ENCODE data around the gene ELF5. TPM values are rescaled to one million over a fixed set of nuclear protein-coding genes. Genes with fewer than 3 reads are reported as not detected.

The ELF5 gene
- total RNA-seq, 1 donor from 2014 or later, result not detected

DNA sequence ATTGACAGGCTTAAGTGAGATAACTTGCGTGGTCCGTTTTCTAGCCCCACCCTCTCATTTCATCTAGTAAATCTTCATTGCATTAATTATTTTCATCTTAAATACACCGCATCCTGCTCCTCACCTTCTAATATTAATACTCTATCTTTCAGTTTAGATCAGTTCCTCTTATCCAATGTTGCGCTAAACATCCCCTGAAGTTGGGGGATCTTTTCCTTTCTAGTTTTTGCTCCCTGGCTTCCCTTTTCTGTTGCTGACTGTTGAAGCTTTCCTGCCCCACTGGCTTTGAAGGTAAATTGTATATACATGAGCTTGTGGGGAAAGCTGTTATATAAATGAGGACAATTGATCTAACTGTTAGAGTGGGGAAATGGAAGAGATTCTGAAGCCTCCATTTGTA lies 67.6 kb downstream of the ELF5 start:
- H3K4me3 ChIP-seq, result no peak overlapping the region
- H3K9me3 ChIP-seq, result no peaks in the 10 kb centered on the region
- intact Hi-C loops (cut with DNase I), result no loop called here
- H3K4me1 ChIP-seq, result no peaks in the 10 kb centered on the region
- no peak for DNase-seq (ENCODE audit: low spot score in 2 of 2)
- H3K27ac ChIP-seq, result no peak overlapping the region
- peaks cover 12 to 20% of the 10 kb centered on the region in 2 donors for H3K36me3 ChIP-seq
- TF ChIP-seq CTCF (IDR thresholded peaks at IDR 0.05), result no peak
- H3K27me3 ChIP-seq, result no peaks in the 10 kb centered on the region

DNA sequence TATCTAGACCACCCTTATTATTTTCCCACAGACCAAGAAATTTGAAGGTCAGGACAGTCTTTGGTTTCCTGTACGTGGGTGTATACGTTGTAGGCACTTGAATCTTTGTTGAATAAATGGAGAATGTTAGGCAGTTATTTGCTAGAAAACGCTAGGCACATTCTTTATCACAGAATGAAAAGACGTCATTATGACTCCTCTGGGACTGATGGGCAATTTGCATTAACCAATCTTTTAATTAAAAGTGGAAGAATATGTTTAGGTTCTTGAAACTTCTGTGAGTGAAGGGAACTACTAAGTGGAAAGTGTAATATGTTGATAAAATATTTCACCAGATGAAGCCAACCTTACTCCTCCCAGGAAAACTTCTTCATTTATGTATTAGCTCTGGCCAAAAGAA lies 69.2 kb downstream of the ELF5 start:
- no peak for TF ChIP-seq CTCF (IDR thresholded peaks at IDR 0.05)
- intact Hi-C loops (cut with DNase I), result no loop called here
- Histone ChIP-seq H3K36me3 (peaks cover 0 to 4% of the 10 kb centered on the region in 2 donors), H3K27me3 (no peaks in the 10 kb centered on the region), H3K27ac (no peak overlapping the region), H3K9me3 (no peaks in the 10 kb centered on the region), H3K4me3 (no peak overlapping the region), H3K4me1 (peaks cover 4 to 7% of the 10 kb centered on the region in 2 donors)
- no peak for DNase-seq (ENCODE audit: low spot score in 2 of 2)

DNA sequence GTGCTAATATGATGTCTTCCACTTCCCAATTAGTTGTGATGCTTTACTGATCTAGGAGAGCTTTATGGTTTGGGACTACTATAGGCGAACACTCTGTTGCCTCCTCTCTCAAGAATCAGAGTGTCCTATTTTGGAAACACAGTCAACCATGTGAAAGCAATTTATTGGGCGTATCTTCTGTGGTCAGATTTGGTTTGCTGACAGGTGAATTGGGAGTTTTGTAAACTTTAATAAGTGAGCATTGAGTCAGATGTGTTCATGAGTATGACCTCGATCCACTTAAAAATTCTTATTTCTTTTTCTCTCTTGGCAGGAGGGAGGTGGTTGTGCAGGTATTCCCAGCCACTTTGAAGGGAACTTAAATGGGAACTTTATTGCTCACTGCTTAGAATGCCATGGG lies 70.5 kb downstream of the ELF5 start:
- intact Hi-C loops (cut with DNase I), result no loop called here
- Histone ChIP-seq H3K27me3 (no peaks in the 10 kb centered on the region), H3K4me1 (peaks cover 5 to 11% of the 10 kb centered on the region in 2 donors), H3K36me3 (no peaks in the 10 kb centered on the region), H3K4me3 (no peak overlapping the region), H3K9me3 (no peaks in the 10 kb centered on the region), H3K27ac (no peak overlapping the region)
- TF ChIP-seq CTCF (IDR thresholded peaks at IDR 0.05), result no peak
- DNase-seq (ENCODE audit: low spot score in 2 of 2), result no peak

DNA sequence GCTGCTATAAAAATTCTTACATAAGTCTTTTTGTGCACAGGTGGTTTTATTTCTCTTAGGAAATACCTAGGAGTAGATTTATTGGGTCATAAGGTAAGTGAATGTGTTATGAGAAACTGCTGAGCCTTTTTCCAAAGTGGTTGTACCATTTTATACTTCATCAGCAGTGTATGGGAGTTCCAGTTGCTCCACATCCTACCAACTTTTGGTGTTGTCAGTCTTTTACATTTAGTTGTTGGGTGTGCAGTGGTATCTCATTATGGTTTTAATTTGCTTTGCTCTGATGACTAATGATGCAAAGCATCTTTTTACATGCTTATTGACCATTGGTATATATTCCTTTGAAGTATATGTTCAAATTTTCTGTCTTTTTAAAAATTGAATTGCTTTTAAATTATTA lies 71.8 kb downstream of the ELF5 start:
- Histone ChIP-seq H3K36me3 (no peaks in the 10 kb centered on the region), H3K4me1 (peaks cover 5 to 15% of the 10 kb centered on the region in 2 donors), H3K4me3 (no peak overlapping the region), H3K9me3 (no peaks in the 10 kb centered on the region), H3K27ac (no peak overlapping the region), H3K27me3 (no peaks in the 10 kb centered on the region)
- DNase-seq (ENCODE audit: low spot score in 2 of 2), result no peak
- no peak for TF ChIP-seq CTCF (IDR thresholded peaks at IDR 0.05)
- intact Hi-C loops (cut with DNase I), result no loop called here

DNA sequence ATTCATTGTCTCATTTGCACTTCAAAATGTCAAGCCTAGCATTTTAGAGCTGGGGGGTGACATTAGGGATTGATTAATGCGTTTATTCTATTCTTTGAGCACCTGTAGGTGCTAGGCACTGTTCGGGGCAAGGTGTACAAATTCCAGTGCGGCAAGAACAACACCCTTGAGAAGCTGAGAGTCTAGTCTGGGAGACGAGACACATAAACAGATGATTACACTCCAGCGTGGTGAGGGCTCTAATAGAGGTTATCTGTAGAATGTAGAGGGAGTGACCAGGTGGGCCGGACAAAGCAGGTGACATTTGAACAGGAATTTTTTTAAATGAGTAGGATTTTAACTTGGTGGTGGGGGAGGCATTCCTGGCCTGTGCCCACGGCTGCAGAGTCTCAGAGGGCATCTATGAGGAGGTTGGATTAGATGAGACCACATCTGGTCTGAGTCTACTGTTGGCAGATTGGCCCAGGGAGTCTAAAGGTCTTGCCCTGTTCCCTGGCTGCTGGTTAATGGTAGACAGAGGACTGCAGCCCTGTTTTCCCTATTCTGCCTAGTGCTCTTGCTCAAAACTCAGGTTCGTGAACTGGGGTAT lies 73.9 kb downstream of the ELF5 start:
- Histone ChIP-seq H3K27me3 (no peaks in the 10 kb centered on the region), H3K4me3 (peak overlapping the region; percentile 87 to 88), H3K27ac (peak overlapping the region; percentile 79 to 84), H3K4me1 (peaks cover 5 to 15% of the 10 kb centered on the region in 2 donors), H3K36me3 (no peaks in the 10 kb centered on the region), H3K9me3 (no peaks in the 10 kb centered on the region)
- no peak for TF ChIP-seq CTCF (IDR thresholded peaks at IDR 0.05)
- intact Hi-C loops (cut with DNase I), result loop anchor here (2.0 to 10.0 kb wide), 5 partner anchors 82 to 477 kb away; partner anchors contain the start of genes ABTB2, APIP, NAT10 and PDHX
- no peak for DNase-seq (ENCODE audit: low spot score in 2 of 2)

All from ascending aorta (tissue), 2 donors.